Breast epithelium (tissue), 4 donors: ENCODE results near the gene ELK1. TPM values are rescaled to one million over a fixed set of nuclear protein-coding genes. Genes with fewer than 3 reads are reported as not detected.

Experiments used
- DNase-seq, 2 donors: peaks; one replicate each; pipeline ENCODE4 v3.0.0-alpha.2; 2019; ENCODE audit warnings: low spot score in 2 of 2
- H3K27ac ChIP-seq, 2 donors: fragments of 200-600 bp; sonication (generic) in 1 of 2; one replicate each; pipeline ENCODE4 v1.5.1; 2016 to 2019; ENCODE audit warnings: mild to moderate bottlenecking in 1 of 2
- H3K27me3 ChIP-seq, 2 donors: fragments of 200-600 bp; sonication (generic) in 1 of 2; one replicate each; pipeline versions ENCODE4 v1.5.1 to v1.6.0; 2017 to 2019; ENCODE audit warnings: control low read depth in 1 of 2, mild to moderate bottlenecking in 1 of 2
- H3K36me3 ChIP-seq: fragments of 200-600 bp; one replicate; pipeline ENCODE4 v1.5.1; 2019
- H3K4me1 ChIP-seq, 2 donors: fragments of 200-600 bp; sonication (generic); one replicate each; pipeline ENCODE4 v1.5.1; 2016 to 2019; ENCODE audit warnings: control low read depth in 1 of 2
- H3K4me3 ChIP-seq, 3 donors: fragments of 200-600 bp; sonication (generic); 1 replicate in 2 of 3; 2 replicates in 1 of 3; pipeline ENCODE4 v1.5.1; 2016 to 2019; ENCODE audit warnings: mild to moderate bottlenecking in 3 of 3, moderate library complexity in 2 of 3
- H3K9me3 ChIP-seq, 2 donors: fragments of 200-600 bp; sonication (generic) in 1 of 2; one replicate each; pipeline ENCODE4 v1.5.1; 2016 to 2019; ENCODE audit warnings: control low read depth in 1 of 2
- CTCF ChIP-seq, 3 donors: fragments of 450-650 bp; IDR thresholded peaks; one replicate each; pipeline ENCODE4 v1.5.1; 2016 to 2017; ENCODE audit warnings: antibody characterized with exemption in 3 of 3, mild to moderate bottlenecking in 3 of 3, moderate library complexity in 3 of 3
- POLR2A ChIP-seq: fragments of 450-650 bp; IDR thresholded peaks from one replicate; pipeline ENCODE4 v1.6.1; 2016; ENCODE audit warnings: antibody characterized with exemption, mild to moderate bottlenecking, moderate library complexity
- POLR2AphosphoS5 ChIP-seq, 3 donors: sonication (generic); formaldehyde crosslinking; IDR thresholded peaks; one replicate each; pipeline ENCODE4 v1.6.1; 2017; ENCODE audit warnings: antibody characterized with exemption in 3 of 3
- intact Hi-C: fragments of 100-400 bp; cut with DNase I; formaldehyde crosslinking; loops from one replicate; pipeline ENCODE4 v1.15.1; 2023; ENCODE audit warnings: low total_unique reads
- total RNA-seq, 3 donors: library from RNA; depleted of rRNA; stranded (reverse); fragments of >200 nt; gene quantifications; one replicate each; pipeline ENCODE4 v1.1.0, GENCODE V29; 2016

Gene ELK1
- total RNA-seq, 3 donors from 2014 or later, result 18.0 to 22.0 (median 21.0) TPM

- TF ChIP-seq CTCF (IDR thresholded peaks at IDR 0.05), result no peak
- no peak for TF ChIP-seq POLR2AphosphoS5 (IDR thresholded peaks at IDR 0.05)
- TF ChIP-seq POLR2A, result no peak
- Histone ChIP-seq H3K9me3 (no peaks in the 10 kb centered on the region), H3K4me3 (peak overlapping the region; percentile 65 to 81 (median 68)), H3K36me3 (no peaks in the 10 kb centered on the region), H3K27ac (peak overlapping the region; percentile 76 to 86), H3K27me3 (peaks cover 0 to 21% of the 10 kb centered on the region in 2 donors), H3K4me1 (no peaks in the 10 kb centered on the region)
- DNase-seq, result no peak
- intact Hi-C loops, result no loop called here
Observed at GRCh38 chrX:47651043-47651905, 911 bp upstream of the ELK1 start.

GRCh38 chrX:47649781-47650163 is 591 bp downstream of the ELK1 start:
- H3K9me3 ChIP-seq, result no peaks in the 10 kb centered on the region
- no peaks in the 10 kb centered on the region for H3K4me1 ChIP-seq
- peak overlapping the region; percentile 65 to 81 (median 68) for H3K4me3 ChIP-seq
- H3K27ac ChIP-seq, result peak overlapping the region; percentile 86 to 93
- TF ChIP-seq POLR2A (no peak), CTCF (IDR thresholded peaks at IDR 0.05) (no peak), POLR2AphosphoS5 (IDR thresholded peaks at IDR 0.05) (no peak)
- H3K27me3 ChIP-seq, result peaks cover 0 to 30% of the 10 kb centered on the region in 2 donors
- no peak for DNase-seq
- H3K36me3 ChIP-seq, result no peaks in the 10 kb centered on the region
- intact Hi-C loops, result no loop called here

- H3K4me1 ChIP-seq, result no peaks in the 10 kb centered on the region
- DNase-seq, result no peak
- TF ChIP-seq POLR2AphosphoS5 (IDR thresholded peaks at IDR 0.05) (no peak), CTCF (IDR thresholded peaks at IDR 0.05) (no peak)
- peaks cover 0 to 35% of the 10 kb centered on the region in 2 donors for H3K27me3 ChIP-seq
- no peaks in the 10 kb centered on the region for H3K36me3 ChIP-seq
- H3K4me3 ChIP-seq, result peak overlapping the region; percentile 65 to 81 (median 68)
- no peaks in the 10 kb centered on the region for H3K9me3 ChIP-seq
- no peak overlapping the region for H3K27ac ChIP-seq
- intact Hi-C loops, result no loop called here
Observed at GRCh38 chrX:47649271-47649670, 1.1 kb downstream of the ELK1 start.

- Histone ChIP-seq H3K9me3 (no peaks in the 10 kb centered on the region), H3K36me3 (no peaks in the 10 kb centered on the region), H3K27ac (no peak overlapping the region), H3K27me3 (peaks cover 0 to 41% of the 10 kb centered on the region in 2 donors), H3K4me1 (no peaks in the 10 kb centered on the region), H3K4me3 (peak overlapping the region in 1 of 3 donors; percentile 8)
- intact Hi-C loops, result no loop called here
- TF ChIP-seq POLR2A (no peak), CTCF (IDR thresholded peaks at IDR 0.05) (no peak), POLR2AphosphoS5 (IDR thresholded peaks at IDR 0.05) (no peak)
- no peak for DNase-seq
Observed at GRCh38 chrX:47648376-47648775, 2.0 kb downstream of the ELK1 start.

- H3K9me3 ChIP-seq, result no peaks in the 10 kb centered on the region
- intact Hi-C loops, result no loop called here
- no peaks in the 10 kb centered on the region for H3K4me1 ChIP-seq
- H3K27ac ChIP-seq, result no peak overlapping the region
- H3K36me3 ChIP-seq, result no peaks in the 10 kb centered on the region
- no peak for TF ChIP-seq POLR2AphosphoS5 (IDR thresholded peaks at IDR 0.05)
- TF ChIP-seq CTCF (IDR thresholded peaks at IDR 0.05), result no peak
- no peak for TF ChIP-seq POLR2A
- DNase-seq, result no peak
- peaks cover 0 to 37% of the 10 kb centered on the region in 2 donors for H3K27me3 ChIP-seq
- no peak overlapping the region for H3K4me3 ChIP-seq
Observed at GRCh38 chrX:47646636-47647035, 3.7 kb downstream of the ELK1 start.
